ENCODE data around the gene CEP192.

- TF ChIP-seq ZBTB1 (tag by site-specific recombination; IDR thresholded peaks at IDR 0.05) (no peak), ZNF292 (tag by site-specific recombination; IDR thresholded peaks at IDR 0.05; ENCODE audit: borderline replicate concordance, low read depth) (no peak), GFI1B (tag by site-specific recombination; IDR thresholded peaks at IDR 0.05) (no peak), EGR2 (tag by site-specific recombination; IDR thresholded peaks at IDR 0.05; ENCODE audit: low read depth) (no peak), ZNF610 (tag by site-specific recombination; IDR thresholded peaks at IDR 0.05; ENCODE audit: borderline replicate concordance) (no peak), ZNF544 (tag by site-specific recombination; IDR thresholded peaks at IDR 0.05) (no peak), SP3 (tag by site-specific recombination; IDR thresholded peaks at IDR 0.05) (no peak), ZSCAN16 (tag by site-specific recombination; IDR thresholded peaks at IDR 0.05) (no peak), GLI4 (tag by site-specific recombination; IDR thresholded peaks at IDR 0.05) (no peak), ZNF585B (tag by site-specific recombination; IDR thresholded peaks at IDR 0.05) (no peak)
- TF ChIP-seq, protein P1, sequence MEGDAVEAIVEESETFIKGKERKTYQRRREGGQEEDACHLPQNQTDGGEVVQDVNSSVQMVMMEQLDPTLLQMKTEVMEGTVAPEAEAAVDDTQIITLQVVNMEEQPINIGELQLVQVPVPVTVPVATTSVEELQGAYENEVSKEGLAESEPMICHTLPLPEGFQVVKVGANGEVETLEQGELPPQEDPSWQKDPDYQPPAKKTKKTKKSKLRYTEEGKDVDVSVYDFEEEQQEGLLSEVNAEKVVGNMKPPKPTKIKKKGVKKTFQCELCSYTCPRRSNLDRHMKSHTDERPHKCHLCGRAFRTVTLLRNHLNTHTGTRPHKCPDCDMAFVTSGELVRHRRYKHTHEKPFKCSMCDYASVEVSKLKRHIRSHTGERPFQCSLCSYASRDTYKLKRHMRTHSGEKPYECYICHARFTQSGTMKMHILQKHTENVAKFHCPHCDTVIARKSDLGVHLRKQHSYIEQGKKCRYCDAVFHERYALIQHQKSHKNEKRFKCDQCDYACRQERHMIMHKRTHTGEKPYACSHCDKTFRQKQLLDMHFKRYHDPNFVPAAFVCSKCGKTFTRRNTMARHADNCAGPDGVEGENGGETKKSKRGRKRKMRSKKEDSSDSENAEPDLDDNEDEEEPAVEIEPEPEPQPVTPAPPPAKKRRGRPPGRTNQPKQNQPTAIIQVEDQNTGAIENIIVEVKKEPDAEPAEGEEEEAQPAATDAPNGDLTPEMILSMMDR (tag by site-specific recombination; IDR thresholded peaks at IDR 0.05) = no peak
These were observed 170.2 kb downstream of the CEP192 start for GRCh38 chr18:13161276-13161899.
